ENCODE data around the gene SPACA9.

Gene SPACA9

GRCh38 chr9:132878695-132879456 lies at the start of gene SPACA9:
TSS of gene SPACA9 (plus strand) at chr9:132878898. CDS start at chr9:132883948, 5,050 bp downstream.
- no peak for TF ChIP-seq CTCF (IDR thresholded peaks at IDR 0.05; ENCODE audit: low read length, missing control alignments)
- DNase-seq (ENCODE audit: low read depth), result peak; percentile 55
- peak within 1 kb of the TSS; percentile 98 for H3K4me3 ChIP-seq (replicated peaks; ENCODE audit: low read depth, low read length)

- DNase-seq (ENCODE audit: low read depth), result no peak
Measured at GRCh38 chr9:132832171-132832881, 46.4 kb upstream of the SPACA9 start.

GRCh38 chr9:132833550-132834121 lies 45.1 kb upstream of the SPACA9 start:
- no peak for DNase-seq (ENCODE audit: low read depth)
- no peak overlapping the region for H3K4me3 ChIP-seq (replicated peaks; ENCODE audit: low read depth, low read length)
- no peak for TF ChIP-seq CTCF (IDR thresholded peaks at IDR 0.05; ENCODE audit: low read length, missing control alignments)

More at GRCh38 chr9:132832171-132832881, 46.4 kb upstream of the SPACA9 start:
- no peak overlapping the region for H3K4me3 ChIP-seq (replicated peaks; ENCODE audit: low read depth, low read length)
- TF ChIP-seq CTCF (IDR thresholded peaks at IDR 0.05; ENCODE audit: low read length, missing control alignments), result no peak

- DNase-seq (ENCODE audit: low read depth), result no peak
- H3K4me3 ChIP-seq (replicated peaks; ENCODE audit: low read depth, low read length), result no peak overlapping the region
Measured at GRCh38 chr9:132834343-132834742, 44.4 kb upstream of the SPACA9 start.

GRCh38 chr9:132837501-132838286 lies 41.0 kb upstream of the SPACA9 start:
- DNase-seq (ENCODE audit: low read depth), result no peak
- no peak for TF ChIP-seq CTCF (IDR thresholded peaks at IDR 0.05; ENCODE audit: low read length, missing control alignments)
- H3K4me3 ChIP-seq (replicated peaks; ENCODE audit: low read depth, low read length), result no peak overlapping the region

More at GRCh38 chr9:132834343-132834742, 44.4 kb upstream of the SPACA9 start:
- TF ChIP-seq CTCF (IDR thresholded peaks at IDR 0.05; ENCODE audit: low read length, missing control alignments), result no peak

GRCh38 chr9:132838291-132838690 lies 40.4 kb upstream of the SPACA9 start:
- no peak for TF ChIP-seq CTCF (IDR thresholded peaks at IDR 0.05; ENCODE audit: low read length, missing control alignments)
- no peak for DNase-seq (ENCODE audit: low read depth)
- H3K4me3 ChIP-seq (replicated peaks; ENCODE audit: low read depth, low read length), result no peak overlapping the region
